ENCODE data around the gene MIB2. TPM values are rescaled to one million over a fixed set of nuclear protein-coding genes. Genes with fewer than 3 reads are reported as not detected.

MIB2 gene
- total and polyA plus RNA-seq, 9 donors = 43.2 to 111 (median 72.4) TPM

DNA sequence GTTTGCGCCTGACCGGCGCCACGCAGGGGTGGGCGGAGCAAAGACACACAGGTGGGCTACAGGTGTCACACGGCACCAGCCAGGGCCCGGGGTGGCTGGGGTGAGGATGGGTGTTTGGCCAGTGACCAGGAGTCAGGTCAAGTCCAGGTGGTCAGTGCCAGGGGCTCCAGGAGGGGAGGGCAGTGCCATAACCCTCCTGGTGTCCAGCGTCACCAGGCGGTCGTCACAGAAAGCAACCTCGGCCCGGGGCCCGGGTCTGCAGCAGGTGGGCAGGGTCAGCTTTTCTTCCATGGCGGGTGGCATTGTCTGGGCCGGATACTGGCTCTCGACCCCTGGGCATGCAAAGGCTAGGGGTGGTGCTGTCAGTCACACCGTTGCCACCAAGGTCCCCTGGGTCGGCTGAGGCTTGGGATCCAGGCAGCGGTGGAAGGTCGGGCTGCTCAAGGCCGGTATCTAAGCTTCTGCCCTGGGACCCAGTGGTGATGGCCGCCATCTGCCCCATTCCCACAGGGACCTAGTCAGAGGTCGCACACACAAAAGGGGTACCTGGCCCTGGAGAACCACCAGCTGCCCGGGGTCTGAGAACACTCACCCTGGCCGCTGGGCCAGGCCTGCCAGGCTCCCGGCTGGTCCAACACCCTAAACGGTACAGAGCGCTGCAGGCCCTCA, 17.1 kb upstream of the MIB2 start:
- no peak for DNase-seq

GRCh38 chr1:1598720-1599029, 16.6 kb upstream of the MIB2 start:
- H3K36me3 ChIP-seq (ENCODE audit: control insufficient read depth, insufficient read depth, low read length) = no peaks in the 10 kb centered on the region
- peaks cover 72% of the 10 kb centered on the region for H3K27me3 ChIP-seq (ENCODE audit: control insufficient read depth, insufficient read depth, low read length)
- no peaks in the 10 kb centered on the region for H3K9me3 ChIP-seq (replicated peaks; ENCODE audit: control insufficient read depth, low read depth, low read length)
- H3K4me3 ChIP-seq (ENCODE audit: low read length) = no peak overlapping the region
- no peak overlapping the region for H3K27ac ChIP-seq (ENCODE audit: low read length)
- DNase-seq = no peak
- WGBS (ENCODE audit: insufficient coverage) = 75% methylated on average over 12 of the region's 13 CpGs
- peaks cover 16% of the 10 kb centered on the region for H3K4me1 ChIP-seq (ENCODE audit: control insufficient read depth, insufficient read depth, low read length)

More for the DNA sequence above, 17.1 kb upstream of the MIB2 start:
- Histone ChIP-seq H3K27me3 (ENCODE audit: control insufficient read depth, insufficient read depth, low read length) (peaks cover 71% of the 10 kb centered on the region), H3K9me3 (replicated peaks; ENCODE audit: control insufficient read depth, low read depth, low read length) (no peaks in the 10 kb centered on the region), H3K4me1 (ENCODE audit: control insufficient read depth, insufficient read depth, low read length) (peaks cover 16% of the 10 kb centered on the region), H3K36me3 (ENCODE audit: control insufficient read depth, insufficient read depth, low read length) (no peaks in the 10 kb centered on the region), H3K27ac (ENCODE audit: low read length) (no peak overlapping the region), H3K4me3 (ENCODE audit: low read length) (no peak overlapping the region)
- 88% methylated on average over 27 of the region's 28 CpGs for WGBS (ENCODE audit: insufficient coverage)

GRCh38 chr1:1599030-1599934, 16.0 kb upstream of the MIB2 start:
- H3K4me1 ChIP-seq (ENCODE audit: control insufficient read depth, insufficient read depth, low read length) = peaks cover 16% of the 10 kb centered on the region
- H3K27ac ChIP-seq (ENCODE audit: low read length) = no peak overlapping the region
- no peak overlapping the region for H3K4me3 ChIP-seq (ENCODE audit: low read length)
- H3K36me3 ChIP-seq (ENCODE audit: control insufficient read depth, insufficient read depth, low read length) = no peaks in the 10 kb centered on the region
- H3K9me3 ChIP-seq (replicated peaks; ENCODE audit: control insufficient read depth, low read depth, low read length) = no peaks in the 10 kb centered on the region
- H3K27me3 ChIP-seq (ENCODE audit: control insufficient read depth, insufficient read depth, low read length) = peaks cover 67% of the 10 kb centered on the region
- 5% methylated on average over 108 of the region's 111 CpGs for WGBS (ENCODE audit: insufficient coverage)
- DNase-seq = no peak

- Histone ChIP-seq H3K4me3 (ENCODE audit: low read length) (peak within 1 kb of the TSS; percentile 13), H3K27me3 (ENCODE audit: control insufficient read depth, insufficient read depth, low read length) (peaks cover 72% of the 10 kb centered on the region), H3K9me3 (replicated peaks; ENCODE audit: control insufficient read depth, low read depth, low read length) (no peaks in the 10 kb centered on the region), H3K27ac (ENCODE audit: low read length) (no peak within 1 kb of the TSS), H3K4me1 (ENCODE audit: control insufficient read depth, insufficient read depth, low read length) (peaks cover 16% of the 10 kb centered on the region), H3K36me3 (ENCODE audit: control insufficient read depth, insufficient read depth, low read length) (no peaks in the 10 kb centered on the region)
- DNase-seq = no peak
- under 1% methylated on average over 88 of the region's 125 CpGs for WGBS (ENCODE audit: insufficient coverage)
Measured at GRCh38 chr1:1599935-1600860, 15.1 kb upstream of the MIB2 start, which contains the start of gene FNDC10. Gene FNDC10, minus strand, starts transcription at chr1:1600135. Its CDS starts 120 bp downstream, at chr1:1600015.

- H3K27ac ChIP-seq (ENCODE audit: low read length) = no peak overlapping the region
- H3K9me3 ChIP-seq (replicated peaks; ENCODE audit: control insufficient read depth, low read depth, low read length) = no peaks in the 10 kb centered on the region
- peaks cover 16% of the 10 kb centered on the region for H3K4me1 ChIP-seq (ENCODE audit: control insufficient read depth, insufficient read depth, low read length)
- H3K27me3 ChIP-seq (ENCODE audit: control insufficient read depth, insufficient read depth, low read length) = peaks cover 70% of the 10 kb centered on the region
- 67% methylated on average over 22 of the region's 22 CpGs for WGBS (ENCODE audit: insufficient coverage)
- DNase-seq = no peak
- H3K36me3 ChIP-seq (ENCODE audit: control insufficient read depth, insufficient read depth, low read length) = no peaks in the 10 kb centered on the region
- no peak overlapping the region for H3K4me3 ChIP-seq (ENCODE audit: low read length)
Measured at GRCh38 chr1:1600861-1601563, 14.3 kb upstream of the MIB2 start.

DNA sequence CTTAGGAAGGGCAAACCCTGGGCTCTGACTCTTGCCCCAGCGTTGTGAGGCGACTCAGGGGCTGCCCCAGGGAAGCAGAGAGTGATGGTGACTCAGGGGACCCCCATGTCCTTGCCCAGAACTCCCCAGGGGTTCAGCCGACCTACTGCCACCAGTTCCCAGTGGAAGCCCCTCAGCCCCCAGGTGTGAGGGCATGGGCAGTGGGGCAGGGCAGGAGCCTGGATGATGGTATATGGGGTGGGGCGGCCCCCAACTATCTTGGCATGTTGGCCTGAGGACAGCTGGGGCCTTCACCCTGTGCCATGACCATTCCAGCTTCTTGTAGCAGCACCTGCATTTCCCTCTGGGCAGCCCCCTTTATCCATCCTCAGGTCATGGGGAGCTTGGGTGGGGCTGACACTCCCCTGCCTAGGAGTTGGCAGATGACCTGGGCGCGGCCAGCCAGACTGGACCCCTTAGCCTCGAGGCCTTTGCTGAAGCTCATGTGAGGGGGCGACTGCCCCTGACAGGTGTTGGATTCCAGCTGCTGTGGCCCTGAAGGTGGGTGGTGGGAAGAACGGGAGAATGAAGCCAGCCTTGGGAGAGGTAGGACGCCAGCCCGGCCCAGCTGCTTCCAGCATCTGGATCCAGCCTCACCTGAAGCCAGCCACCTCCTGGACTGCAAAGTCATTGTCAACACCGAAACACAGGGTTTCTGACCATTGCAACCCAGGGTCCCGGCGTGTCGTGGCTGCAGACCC, 13.6 kb upstream of the MIB2 start:
- Histone ChIP-seq H3K9me3 (replicated peaks; ENCODE audit: control insufficient read depth, low read depth, low read length) (no peaks in the 10 kb centered on the region), H3K27ac (ENCODE audit: low read length) (no peak overlapping the region), H3K27me3 (ENCODE audit: control insufficient read depth, insufficient read depth, low read length) (peaks cover 63% of the 10 kb centered on the region), H3K4me3 (ENCODE audit: low read length) (no peak overlapping the region), H3K36me3 (ENCODE audit: control insufficient read depth, insufficient read depth, low read length) (no peaks in the 10 kb centered on the region), H3K4me1 (ENCODE audit: control insufficient read depth, insufficient read depth, low read length) (peaks cover 16% of the 10 kb centered on the region)
- no peak for DNase-seq
- WGBS (ENCODE audit: insufficient coverage) = 77% methylated on average over 13 of the region's 15 CpGs

DNA sequence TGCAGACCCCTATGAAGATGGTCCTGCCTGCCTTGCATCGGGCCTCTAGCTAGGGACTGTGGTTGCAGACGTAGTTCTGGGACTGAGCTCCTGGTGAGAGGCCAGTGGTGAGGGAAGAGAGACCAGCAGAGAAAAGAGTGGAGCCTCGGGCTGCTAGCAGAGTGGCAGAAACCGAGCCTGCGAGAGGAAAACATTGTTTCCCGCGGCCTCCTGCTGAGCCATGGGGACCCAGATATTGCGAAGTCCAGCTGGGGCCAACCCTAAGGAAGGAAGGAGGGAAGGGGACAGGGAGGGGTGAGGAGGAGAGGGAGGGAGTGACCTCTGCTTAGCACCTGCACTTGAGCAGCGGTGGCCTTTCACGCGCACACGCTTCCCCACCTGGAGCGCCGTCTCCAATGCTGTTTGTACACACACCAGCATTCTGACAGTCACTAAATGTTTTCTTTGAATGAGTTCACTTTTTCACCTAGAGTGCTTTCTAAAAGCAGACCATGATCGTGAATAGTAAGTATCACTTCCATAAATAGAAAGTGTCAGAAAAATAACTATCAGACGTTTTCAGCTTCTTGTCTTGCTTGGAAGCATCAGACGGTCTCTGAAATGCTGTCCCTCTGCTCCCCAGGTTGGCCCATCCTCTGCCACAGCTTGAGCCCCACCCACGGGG, 12.9 kb upstream of the MIB2 start:
- Histone ChIP-seq H3K27me3 (ENCODE audit: control insufficient read depth, insufficient read depth, low read length) (peaks cover 57% of the 10 kb centered on the region), H3K36me3 (ENCODE audit: control insufficient read depth, insufficient read depth, low read length) (no peaks in the 10 kb centered on the region), H3K27ac (ENCODE audit: low read length) (no peak overlapping the region), H3K9me3 (replicated peaks; ENCODE audit: control insufficient read depth, low read depth, low read length) (no peaks in the 10 kb centered on the region), H3K4me1 (ENCODE audit: control insufficient read depth, insufficient read depth, low read length) (peaks cover 11% of the 10 kb centered on the region), H3K4me3 (ENCODE audit: low read length) (no peak overlapping the region)
- 40% methylated on average over 11 of the region's 18 CpGs for WGBS (ENCODE audit: insufficient coverage)
- DNase-seq = no peak

- Histone ChIP-seq H3K27ac (ENCODE audit: low read length) (no peak overlapping the region), H3K9me3 (replicated peaks; ENCODE audit: control insufficient read depth, low read depth, low read length) (no peaks in the 10 kb centered on the region), H3K36me3 (ENCODE audit: control insufficient read depth, insufficient read depth, low read length) (no peaks in the 10 kb centered on the region), H3K27me3 (ENCODE audit: control insufficient read depth, insufficient read depth, low read length) (peaks cover 51% of the 10 kb centered on the region), H3K4me3 (ENCODE audit: low read length) (no peak overlapping the region), H3K4me1 (ENCODE audit: control insufficient read depth, insufficient read depth, low read length) (peaks cover 8% of the 10 kb centered on the region)
- WGBS (ENCODE audit: insufficient coverage) = 61% methylated on average over 8 of the region's 13 CpGs
- no peak for DNase-seq
Measured at GRCh38 chr1:1602968-1603506, 12.3 kb upstream of the MIB2 start.

Data from muscle of leg (tissue), 11 donors.